ENCODE data around the gene INPP4A. TPM values are rescaled to one million over a fixed set of nuclear protein-coding genes. Genes with fewer than 3 reads are reported as not detected.

INPP4A gene
- total and polyA plus RNA-seq, 2 donors (not counting 3 experiments of a cell fraction or from before 2014, with no cell fraction given): 14.9 to 28.8 TPM

DNA sequence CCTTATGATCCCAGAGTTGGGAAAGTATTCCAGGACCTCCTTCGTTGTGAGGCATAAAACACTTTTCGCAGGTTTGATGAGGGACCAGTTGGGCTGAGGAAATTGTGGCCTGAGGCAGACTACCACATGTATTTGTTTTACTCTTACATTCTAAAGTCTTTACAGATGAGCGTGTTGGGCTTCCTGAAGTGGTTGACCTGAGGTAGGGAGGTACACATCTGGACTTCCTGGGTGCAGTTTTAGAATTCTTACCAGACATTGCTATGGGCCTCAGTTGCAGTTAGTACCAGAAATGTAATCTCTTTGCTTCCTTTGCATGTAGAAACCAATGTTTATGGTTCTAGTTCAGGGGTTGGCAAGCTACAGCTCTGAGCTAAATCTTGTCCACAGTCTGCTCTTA, 114.9 kb downstream of the INPP4A start:
- no peak for FAIRE-seq
- Histone ChIP-seq H3K9ac (replicated peaks; ENCODE audit: extremely low read depth, insufficient read depth, low read length) (no peak overlapping the region), H3K27me3 (ENCODE audit: control insufficient read depth in 2 of 2, insufficient read depth in 2 of 2, low read length in 2 of 2) (no peaks in the 10 kb centered on the region), H3K4me3 (replicated peaks in 1 of 3; ENCODE audit: insufficient read depth in 1 of 3, low read depth in 1 of 3, low read length in 3 of 3) (no peak overlapping the region), H3K9me3 (replicated peaks; ENCODE audit: control insufficient read depth, insufficient read depth, low read length) (no peaks in the 10 kb centered on the region), H3K4me2 (ENCODE audit: insufficient read depth, low read length) (no peak overlapping the region), H2AFZ (ENCODE audit: low read depth, low read length) (no peak overlapping the region), H3K79me2 (ENCODE audit: control insufficient read depth, insufficient read depth, low read length) (no peaks in the 10 kb centered on the region), H3K36me3 (ENCODE audit: control insufficient read depth in 2 of 2, extremely low read depth in 1 of 2, insufficient read depth in 2 of 2, low read length in 2 of 2) (peaks cover 2 to 26% of the 10 kb centered on the region in 2 experiments), H4K20me1 (replicated peaks; ENCODE audit: control insufficient read depth, extremely low read depth, insufficient read depth, low read length) (no peaks in the 10 kb centered on the region), H3K9me1 (replicated peaks; ENCODE audit: control insufficient read depth, extremely low read depth, insufficient read depth, low read length) (no peaks in the 10 kb centered on the region), H3K4me1 (ENCODE audit: control insufficient read depth, extremely low read depth, insufficient read depth, low read length) (no peaks in the 10 kb centered on the region), H3K27ac (ENCODE audit: insufficient read depth, low read depth, low read length) (no peak overlapping the region)
- no peak for DNase-seq (ENCODE audit: low read depth, low spot score)
- no TSS peak for BruUV-seq (replicated peaks)
- CTCF ChIA-PET: interaction anchor here (0.7 to 2.2 kb wide), 7 partner anchors 9 to 147 kb away, joined by 3 to 22 read pairs (median 5); no protein-coding TSS in a partner anchor
- POLR2A ChIA-PET: no interaction called here
- intact Hi-C loops (cut with micrococcal nuclease): no loop called here
- dilution Hi-C loops (cut with MboI; ENCODE audit: extremely low pct_ligation_motif_present, low sequenced_read_pairs): no loop called here
- TF ChIP-seq POLR2A (IDR thresholded peaks at IDR 0.05; ENCODE audit: low read depth, low read length) (no peak), MYC (IDR thresholded peaks at IDR 0.05; ENCODE audit: low read depth, low read length) (no peak), EZH2 (IDR thresholded peaks at IDR 0.05; ENCODE audit: borderline replicate concordance, low read depth, low read length, severe bottlenecking) (no peak), FOS (IDR thresholded peaks at IDR 0.05; ENCODE audit: borderline replicate concordance, insufficient read depth, low read length) (no peak), GATA2 (IDR thresholded peaks at IDR 0.05; ENCODE audit: insufficient read depth, insufficient read length, low read depth, low read length) (no peak), JUN (IDR thresholded peaks at IDR 0.05; ENCODE audit: borderline replicate concordance, insufficient read depth, insufficient read length, low read depth) (no peak), POLR2AphosphoS5 (IDR thresholded peaks at IDR 0.05; ENCODE audit: insufficient read depth, low read depth, low read length) (no peak)
- TF ChIP-seq, protein P1, sequence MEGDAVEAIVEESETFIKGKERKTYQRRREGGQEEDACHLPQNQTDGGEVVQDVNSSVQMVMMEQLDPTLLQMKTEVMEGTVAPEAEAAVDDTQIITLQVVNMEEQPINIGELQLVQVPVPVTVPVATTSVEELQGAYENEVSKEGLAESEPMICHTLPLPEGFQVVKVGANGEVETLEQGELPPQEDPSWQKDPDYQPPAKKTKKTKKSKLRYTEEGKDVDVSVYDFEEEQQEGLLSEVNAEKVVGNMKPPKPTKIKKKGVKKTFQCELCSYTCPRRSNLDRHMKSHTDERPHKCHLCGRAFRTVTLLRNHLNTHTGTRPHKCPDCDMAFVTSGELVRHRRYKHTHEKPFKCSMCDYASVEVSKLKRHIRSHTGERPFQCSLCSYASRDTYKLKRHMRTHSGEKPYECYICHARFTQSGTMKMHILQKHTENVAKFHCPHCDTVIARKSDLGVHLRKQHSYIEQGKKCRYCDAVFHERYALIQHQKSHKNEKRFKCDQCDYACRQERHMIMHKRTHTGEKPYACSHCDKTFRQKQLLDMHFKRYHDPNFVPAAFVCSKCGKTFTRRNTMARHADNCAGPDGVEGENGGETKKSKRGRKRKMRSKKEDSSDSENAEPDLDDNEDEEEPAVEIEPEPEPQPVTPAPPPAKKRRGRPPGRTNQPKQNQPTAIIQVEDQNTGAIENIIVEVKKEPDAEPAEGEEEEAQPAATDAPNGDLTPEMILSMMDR (IDR thresholded peaks at IDR 0.05; ENCODE audit: extremely low read depth in 1 of 2, insufficient read depth in 1 of 2, low read depth in 1 of 2, low read length in 2 of 2): no peak
- TF ChIP-seq, protein P2, sequence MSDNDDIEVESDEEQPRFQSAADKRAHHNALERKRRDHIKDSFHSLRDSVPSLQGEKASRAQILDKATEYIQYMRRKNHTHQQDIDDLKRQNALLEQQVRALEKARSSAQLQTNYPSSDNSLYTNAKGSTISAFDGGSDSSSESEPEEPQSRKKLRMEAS (IDR thresholded peaks at IDR 0.05; ENCODE audit: insufficient read depth, insufficient read length): no peak

All from endothelial cell of umbilical vein (primary cell).